Hepatocyte (in vitro differentiated cells): ENCODE results near the gene SERPINH1.

Experiments used
- EZH2 ChIP-seq: fragments of 200-600 bp; sonication (generic); IDR thresholded peaks from 2 replicates; pipeline ENCODE4 v1.6.1; 2016; ENCODE audit warnings: antibody characterized with exemption, mild to moderate bottlenecking, borderline replicate concordance
- EZH2phosphoT487 ChIP-seq: fragments of 200-600 bp; sonication (generic); IDR thresholded peaks from one replicate; pipeline ENCODE4 v1.6.1; 2018; ENCODE audit warnings: antibody characterized with exemption, mild to moderate bottlenecking, low read depth, moderate library complexity; ENCODE audit not compliant: unreplicated experiment, severe bottlenecking
- TF ChIP-seq, protein P1 (sequence below): fragments of 200-600 bp; sonication (generic); IDR thresholded peaks from 2 replicates; pipeline ENCODE4 v1.5.1; 2016; ENCODE audit warnings: antibody characterized with exemption, mild to moderate bottlenecking; ENCODE audit not compliant: poor library complexity

DNA sequence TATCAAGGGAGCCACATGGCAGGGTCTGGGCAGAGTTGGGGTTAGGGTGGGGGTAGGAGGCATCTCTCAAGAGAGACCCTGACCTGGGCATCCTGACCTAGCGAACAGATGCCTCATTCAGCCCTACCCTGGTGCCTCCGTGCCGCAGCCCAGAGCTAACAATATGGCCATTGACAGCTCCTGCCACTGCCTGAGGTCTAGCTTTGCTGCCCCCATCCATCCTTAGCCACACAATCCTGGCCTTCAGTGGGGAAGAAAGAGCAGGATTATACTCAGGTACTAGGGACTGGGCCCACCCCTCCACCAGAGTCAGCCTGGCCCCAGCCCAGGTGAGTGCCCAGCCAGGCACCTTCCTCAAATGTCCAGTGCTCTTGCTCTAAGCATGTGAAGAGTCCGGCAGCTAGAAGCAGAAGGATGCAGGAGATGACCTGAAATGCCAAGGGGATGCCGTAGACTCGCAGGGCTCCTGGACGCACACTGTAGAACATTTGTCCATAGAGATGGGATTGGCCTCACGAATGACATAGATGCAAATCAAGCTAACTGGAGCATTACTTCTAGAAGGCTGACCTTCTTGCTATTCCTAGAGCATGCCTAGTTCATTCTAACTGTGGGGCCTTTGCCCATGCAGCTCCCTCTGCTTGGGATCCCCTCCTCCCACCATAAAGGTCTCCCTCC lies 13.3 kb upstream of the SERPINH1 start:
- TF ChIP-seq, protein P1, sequence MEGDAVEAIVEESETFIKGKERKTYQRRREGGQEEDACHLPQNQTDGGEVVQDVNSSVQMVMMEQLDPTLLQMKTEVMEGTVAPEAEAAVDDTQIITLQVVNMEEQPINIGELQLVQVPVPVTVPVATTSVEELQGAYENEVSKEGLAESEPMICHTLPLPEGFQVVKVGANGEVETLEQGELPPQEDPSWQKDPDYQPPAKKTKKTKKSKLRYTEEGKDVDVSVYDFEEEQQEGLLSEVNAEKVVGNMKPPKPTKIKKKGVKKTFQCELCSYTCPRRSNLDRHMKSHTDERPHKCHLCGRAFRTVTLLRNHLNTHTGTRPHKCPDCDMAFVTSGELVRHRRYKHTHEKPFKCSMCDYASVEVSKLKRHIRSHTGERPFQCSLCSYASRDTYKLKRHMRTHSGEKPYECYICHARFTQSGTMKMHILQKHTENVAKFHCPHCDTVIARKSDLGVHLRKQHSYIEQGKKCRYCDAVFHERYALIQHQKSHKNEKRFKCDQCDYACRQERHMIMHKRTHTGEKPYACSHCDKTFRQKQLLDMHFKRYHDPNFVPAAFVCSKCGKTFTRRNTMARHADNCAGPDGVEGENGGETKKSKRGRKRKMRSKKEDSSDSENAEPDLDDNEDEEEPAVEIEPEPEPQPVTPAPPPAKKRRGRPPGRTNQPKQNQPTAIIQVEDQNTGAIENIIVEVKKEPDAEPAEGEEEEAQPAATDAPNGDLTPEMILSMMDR: no peak
- no peak for TF ChIP-seq EZH2phosphoT487
- TF ChIP-seq EZH2: no peak
